ENCODE data around the gene VAPB. TPM values are rescaled to one million over a fixed set of nuclear protein-coding genes. Genes with fewer than 3 reads are reported as not detected.

Gene VAPB
- total and polyA plus RNA-seq, 2 donors = 28.7 to 31.0 TPM

DNA sequence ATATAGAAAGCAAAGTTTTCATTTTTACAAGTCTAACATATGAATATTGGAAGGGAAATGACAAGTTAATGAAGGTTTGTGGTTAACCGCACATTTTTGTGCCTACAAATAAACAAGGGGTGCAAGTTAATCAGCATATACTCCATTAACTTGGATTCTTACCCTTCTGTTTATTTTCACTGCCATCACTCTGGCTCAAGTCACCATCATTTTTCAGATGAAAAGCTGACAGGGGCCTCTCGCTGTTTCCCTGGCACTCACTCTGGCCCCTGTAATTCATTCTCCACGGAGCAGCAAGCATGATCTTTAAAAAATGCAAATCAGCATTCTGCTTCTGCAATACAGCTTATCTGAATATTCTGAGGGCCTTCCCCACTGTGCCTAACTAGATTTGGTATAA lies 96.4 kb downstream of the VAPB start:
- Histone ChIP-seq H3K27ac (ENCODE audit: low read depth) (no peak overlapping the region), H3K4me1 (ENCODE audit: insufficient read depth) (no peaks in the 10 kb centered on the region), H3K4me3 (ENCODE audit: low read depth, low read length) (no peak overlapping the region), H3K36me3 (ENCODE audit: insufficient read depth) (no peaks in the 10 kb centered on the region)
- no peak for DNase-seq (ENCODE audit: extremely low spot score)
- 87% methylated on average over 3 of the region's 3 CpGs for WGBS

DNA sequence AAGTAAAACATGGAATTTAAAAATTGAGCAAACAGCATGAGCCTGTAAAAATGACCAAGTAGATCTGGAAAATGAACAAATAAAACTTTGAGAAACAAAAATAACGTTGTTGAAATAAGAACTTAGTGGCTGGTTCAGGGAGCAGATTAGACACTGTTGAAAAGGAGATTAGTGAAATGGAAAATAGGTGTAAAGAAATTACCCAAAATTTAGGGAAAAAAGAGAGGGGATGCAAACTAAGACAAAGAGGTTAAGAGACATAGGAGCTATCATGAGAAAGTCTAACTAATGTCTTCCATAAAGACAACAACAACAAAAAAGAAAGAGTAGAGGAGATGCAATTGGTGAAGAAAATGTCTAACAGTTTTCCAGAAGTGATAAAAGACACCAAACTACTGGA lies 97.2 kb downstream of the VAPB start:
- DNase-seq (ENCODE audit: extremely low spot score) = no peak
- WGBS = 47% methylated on average over 1 of the region's 1 CpG
- no peak overlapping the region for H3K4me3 ChIP-seq (ENCODE audit: low read depth, low read length)
- no peaks in the 10 kb centered on the region for H3K4me1 ChIP-seq (ENCODE audit: insufficient read depth)
- H3K27ac ChIP-seq (ENCODE audit: low read depth) = no peak overlapping the region
- H3K36me3 ChIP-seq (ENCODE audit: insufficient read depth) = no peaks in the 10 kb centered on the region

DNA sequence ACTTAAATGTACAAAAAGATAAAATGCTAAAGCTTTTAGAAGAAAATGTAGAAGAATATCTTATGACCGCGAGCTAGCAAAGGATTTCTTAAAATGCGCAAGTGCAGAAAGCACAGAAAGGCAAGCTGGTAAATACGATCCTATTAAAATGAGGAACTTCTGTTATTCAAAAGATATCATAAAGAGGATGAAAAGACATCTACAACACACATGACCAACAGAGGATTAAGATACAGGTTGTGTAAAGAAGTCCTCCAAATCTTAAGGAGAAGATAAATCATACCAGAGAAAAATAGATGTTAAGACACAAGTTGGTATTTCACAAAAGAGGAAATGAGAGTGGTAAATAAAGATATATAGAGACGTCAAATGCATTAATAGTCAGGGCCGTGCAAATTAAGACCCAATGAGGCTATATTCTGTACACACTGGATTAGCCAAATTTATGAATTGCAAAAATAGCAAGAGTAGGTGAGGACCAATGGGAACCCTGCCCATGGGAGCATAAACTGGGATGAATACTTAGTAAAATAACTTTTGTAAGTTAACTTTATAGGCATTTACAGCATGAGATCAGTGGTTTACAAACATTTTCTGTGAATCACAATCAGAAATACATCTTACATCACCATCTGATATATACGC lies 103.2 kb downstream of the VAPB start:
- H3K4me1 ChIP-seq (ENCODE audit: insufficient read depth) = no peaks in the 10 kb centered on the region

DNA sequence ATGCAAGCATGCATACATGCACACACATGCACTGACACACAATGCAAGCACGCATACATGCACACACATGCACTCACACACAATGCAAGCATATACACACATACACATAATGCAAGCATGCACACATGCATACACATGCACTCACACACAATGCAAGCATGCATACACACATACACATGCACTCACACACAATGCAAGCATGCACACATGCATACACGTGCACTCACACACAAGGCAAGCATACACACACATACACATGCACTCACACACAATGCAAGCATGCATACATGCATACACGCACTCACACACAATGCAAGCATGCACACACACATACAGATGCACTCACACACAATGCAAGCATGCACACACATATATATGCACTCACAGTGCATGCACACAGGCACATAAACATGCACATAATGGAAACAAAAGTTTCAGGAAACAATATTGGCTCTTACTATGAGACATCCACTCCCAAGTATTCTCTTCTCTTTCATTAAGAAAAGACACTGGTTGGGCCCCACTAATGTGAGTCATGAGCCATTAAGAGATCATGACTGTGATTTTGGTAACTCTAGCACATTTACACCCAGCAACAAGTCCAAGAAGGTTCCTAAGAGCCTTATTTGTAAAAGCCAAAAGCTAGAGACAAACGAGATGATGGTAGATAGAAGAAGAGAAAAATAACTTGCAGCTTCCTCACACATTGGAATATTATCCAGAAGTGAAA lies 103.9 kb downstream of the VAPB start:
- WGBS = 88% methylated on average over 4 of the region's 4 CpGs
- Histone ChIP-seq H3K4me1 (ENCODE audit: insufficient read depth) (no peaks in the 10 kb centered on the region), H3K27ac (ENCODE audit: low read depth) (no peak overlapping the region), H3K4me3 (ENCODE audit: low read depth, low read length) (no peak overlapping the region), H3K36me3 (ENCODE audit: insufficient read depth) (no peaks in the 10 kb centered on the region)
- no peak for DNase-seq (ENCODE audit: extremely low spot score)

More for the DNA sequence above, 103.2 kb downstream of the VAPB start:
- DNase-seq (ENCODE audit: extremely low spot score) = no peak
- Histone ChIP-seq H3K36me3 (ENCODE audit: insufficient read depth) (no peaks in the 10 kb centered on the region), H3K4me3 (ENCODE audit: low read depth, low read length) (no peak overlapping the region), H3K27ac (ENCODE audit: low read depth) (no peak overlapping the region)
- WGBS = 76% methylated on average over 7 of the region's 7 CpGs

DNA sequence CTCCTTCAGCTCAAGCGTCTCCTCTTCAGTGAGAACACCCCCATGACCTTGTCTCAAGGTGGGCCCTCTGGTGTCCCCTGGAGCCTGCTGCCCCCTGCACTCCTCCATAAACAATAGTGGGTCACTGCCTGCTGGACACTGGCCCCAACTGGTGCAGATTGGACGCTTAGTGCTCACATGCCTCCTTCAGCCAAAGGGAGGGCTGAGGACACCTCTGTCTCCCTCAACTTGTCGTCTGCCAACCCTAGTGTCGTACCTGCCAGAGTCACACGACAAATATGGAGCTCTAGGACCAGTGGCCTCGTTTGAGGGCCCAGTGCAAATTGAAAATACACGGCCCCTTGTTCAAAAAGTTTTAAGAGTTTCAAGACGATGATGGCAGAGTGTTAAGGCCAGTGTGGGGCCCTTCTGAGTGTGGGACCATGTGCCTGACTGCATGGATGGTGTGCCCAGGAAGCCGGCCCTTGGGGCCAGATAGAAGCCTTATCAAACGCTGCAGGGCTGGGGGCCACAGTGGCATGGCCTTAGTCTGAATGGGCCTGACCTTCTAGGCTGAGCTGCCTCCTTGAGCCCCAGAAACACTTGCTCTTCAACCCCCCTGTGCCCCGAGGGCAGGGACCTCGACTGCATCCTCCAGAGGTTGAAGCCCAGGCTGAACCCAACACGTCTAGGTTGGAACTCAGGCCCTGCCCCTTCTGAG lies 106.0 kb downstream of the VAPB start:
- Histone ChIP-seq H3K4me3 (ENCODE audit: low read depth, low read length) (no peak overlapping the region), H3K36me3 (ENCODE audit: insufficient read depth) (no peaks in the 10 kb centered on the region), H3K4me1 (ENCODE audit: insufficient read depth) (no peaks in the 10 kb centered on the region), H3K27ac (ENCODE audit: low read depth) (no peak overlapping the region)
- no peak for DNase-seq (ENCODE audit: extremely low spot score)
- WGBS = 90% methylated on average over 13 of the region's 13 CpGs

DNA sequence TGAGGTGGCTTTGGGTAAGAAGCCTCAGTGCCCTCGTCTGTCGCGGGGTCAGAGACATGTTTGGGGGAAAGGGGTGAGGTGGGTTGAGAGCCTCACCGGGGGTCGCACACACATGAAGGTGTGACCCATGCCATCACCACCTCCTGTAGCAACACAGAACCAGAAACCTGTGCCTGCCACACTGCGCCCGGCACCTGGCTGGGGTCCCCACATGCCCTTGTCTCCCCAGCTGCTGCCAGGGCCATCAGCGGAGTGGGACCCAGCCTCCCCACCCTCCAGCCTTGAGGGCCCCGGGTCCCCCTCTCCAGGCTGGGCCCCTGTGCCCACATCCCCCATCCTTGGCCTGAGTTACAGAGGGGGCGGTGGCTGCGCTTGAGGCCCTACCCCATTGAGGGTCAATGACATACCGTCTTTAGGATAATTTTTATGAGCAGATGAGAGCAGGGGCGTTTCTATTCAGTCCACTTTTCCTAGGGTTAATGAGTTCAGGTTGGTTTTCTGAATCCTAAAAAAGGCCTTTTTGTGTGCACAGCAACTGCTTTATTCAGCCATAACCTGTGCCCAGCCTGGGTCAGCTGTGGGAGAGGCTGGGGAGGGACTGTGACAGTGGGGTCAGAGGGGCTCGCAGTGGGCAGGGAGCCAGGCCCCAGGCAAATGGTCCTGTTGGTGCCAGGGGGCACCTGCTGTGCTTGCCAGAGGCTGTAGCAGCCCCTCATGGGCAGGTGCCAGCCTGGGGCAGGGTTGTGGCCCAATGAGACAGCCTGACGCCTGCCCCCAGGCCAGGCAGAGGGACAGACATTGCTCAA lies 106.8 kb downstream of the VAPB start:
- WGBS = 94% methylated on average over 15 of the region's 15 CpGs
- no peaks in the 10 kb centered on the region for H3K4me1 ChIP-seq (ENCODE audit: insufficient read depth)
- no peak overlapping the region for H3K4me3 ChIP-seq (ENCODE audit: low read depth, low read length)
- no peaks in the 10 kb centered on the region for H3K36me3 ChIP-seq (ENCODE audit: insufficient read depth)
- no peak overlapping the region for H3K27ac ChIP-seq (ENCODE audit: low read depth)
- DNase-seq (ENCODE audit: extremely low spot score) = no peak

DNA sequence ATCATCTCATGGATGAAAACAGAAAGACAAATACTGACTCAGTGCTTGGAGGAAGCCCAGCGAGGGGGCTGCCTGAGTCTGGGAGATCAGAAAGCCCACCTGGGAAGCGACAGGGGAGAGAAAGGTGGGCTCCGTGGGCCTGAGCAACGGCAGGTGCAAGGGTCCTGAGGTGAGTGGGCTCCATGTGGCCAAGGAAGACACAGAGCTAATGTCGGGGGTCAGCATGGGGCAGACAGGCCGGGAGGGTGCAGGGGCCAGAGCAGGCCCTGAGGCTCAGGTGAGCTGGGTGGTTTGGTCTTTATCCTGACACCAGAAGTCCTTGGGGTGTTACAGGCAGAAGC lies 107.4 kb downstream of the VAPB start:
- WGBS = 97% methylated on average over 6 of the region's 6 CpGs
- no peak overlapping the region for H3K27ac ChIP-seq (ENCODE audit: low read depth)
- no peaks in the 10 kb centered on the region for H3K4me1 ChIP-seq (ENCODE audit: insufficient read depth)
- no peak for DNase-seq (ENCODE audit: extremely low spot score)
- no peaks in the 10 kb centered on the region for H3K36me3 ChIP-seq (ENCODE audit: insufficient read depth)
- no peak overlapping the region for H3K4me3 ChIP-seq (ENCODE audit: low read depth, low read length)

DNA sequence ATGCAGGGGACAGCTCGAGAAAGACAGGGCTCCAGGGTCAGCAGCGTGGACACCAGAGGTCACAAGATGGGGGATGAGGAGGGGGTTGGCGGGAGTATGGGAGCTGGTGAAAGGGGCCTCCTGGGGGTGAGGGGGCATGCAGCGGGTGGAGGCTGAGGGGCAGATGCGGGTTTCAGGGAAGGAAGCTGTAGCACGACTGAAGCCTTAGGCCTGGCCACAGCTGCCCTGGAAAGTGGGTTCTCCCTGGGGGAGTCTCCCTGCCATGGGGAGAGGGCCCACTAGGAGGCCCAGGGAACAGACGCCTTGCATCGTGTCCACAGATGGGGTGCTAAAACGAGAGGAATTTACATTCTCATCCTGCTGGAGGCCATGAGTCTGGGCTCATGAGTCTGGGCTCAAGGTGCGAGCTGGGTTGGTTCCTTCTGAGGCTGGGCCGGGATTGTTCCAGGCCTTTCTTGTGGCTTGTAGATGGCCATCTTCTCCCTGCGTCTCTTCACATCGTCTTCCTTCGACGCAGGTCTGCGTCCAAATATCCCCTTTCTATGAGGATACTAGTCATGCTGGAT lies 108.1 kb downstream of the VAPB start:
- DNase-seq (ENCODE audit: extremely low spot score) = no peak
- H3K4me3 ChIP-seq (ENCODE audit: low read depth, low read length) = no peak overlapping the region
- no peak overlapping the region for H3K27ac ChIP-seq (ENCODE audit: low read depth)
- H3K36me3 ChIP-seq (ENCODE audit: insufficient read depth) = no peaks in the 10 kb centered on the region
- WGBS = 92% methylated on average over 16 of the region's 16 CpGs
- no peaks in the 10 kb centered on the region for H3K4me1 ChIP-seq (ENCODE audit: insufficient read depth)

DNA sequence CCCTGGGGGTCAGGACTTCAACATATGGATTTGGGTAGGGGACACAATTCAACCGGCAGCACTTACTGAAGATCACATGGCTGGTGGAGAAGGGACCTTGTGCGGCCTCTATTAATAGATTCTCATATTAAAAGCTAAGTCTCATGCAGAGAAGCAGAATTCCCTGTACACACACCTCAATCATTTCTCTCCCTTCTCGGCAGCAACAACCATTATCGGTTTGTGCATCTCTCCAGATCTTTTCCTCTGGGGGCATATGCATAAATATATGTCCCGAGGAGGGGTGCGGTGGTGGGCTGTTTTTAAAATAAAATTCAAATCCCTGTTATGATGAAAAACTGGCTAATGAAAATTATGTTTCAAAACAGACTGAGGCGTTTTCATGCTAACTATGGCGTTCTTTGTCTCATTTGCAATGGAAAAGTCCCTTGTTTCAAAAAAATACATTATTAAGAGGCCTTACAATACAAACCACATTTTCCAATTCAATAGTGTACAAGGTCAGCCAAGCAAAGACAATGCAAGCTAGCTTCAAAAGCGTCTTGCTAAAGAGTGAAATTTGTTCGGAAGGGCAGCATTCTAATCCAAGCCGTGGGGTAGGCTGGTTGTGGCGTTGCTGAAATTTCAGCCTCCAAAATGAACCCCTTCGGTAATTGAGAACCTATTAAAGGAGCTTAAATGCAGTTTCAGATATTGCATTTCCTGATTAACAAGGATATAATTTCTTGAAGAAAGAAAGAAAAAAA lies 108.9 kb downstream of the VAPB start:
- 93% methylated on average over 13 of the region's 13 CpGs for WGBS
- no peaks in the 10 kb centered on the region for H3K4me1 ChIP-seq (ENCODE audit: insufficient read depth)
- DNase-seq (ENCODE audit: extremely low spot score) = no peak
- H3K4me3 ChIP-seq (ENCODE audit: low read depth, low read length) = no peak overlapping the region
- no peaks in the 10 kb centered on the region for H3K36me3 ChIP-seq (ENCODE audit: insufficient read depth)
- H3K27ac ChIP-seq (ENCODE audit: low read depth) = no peak overlapping the region

DNA sequence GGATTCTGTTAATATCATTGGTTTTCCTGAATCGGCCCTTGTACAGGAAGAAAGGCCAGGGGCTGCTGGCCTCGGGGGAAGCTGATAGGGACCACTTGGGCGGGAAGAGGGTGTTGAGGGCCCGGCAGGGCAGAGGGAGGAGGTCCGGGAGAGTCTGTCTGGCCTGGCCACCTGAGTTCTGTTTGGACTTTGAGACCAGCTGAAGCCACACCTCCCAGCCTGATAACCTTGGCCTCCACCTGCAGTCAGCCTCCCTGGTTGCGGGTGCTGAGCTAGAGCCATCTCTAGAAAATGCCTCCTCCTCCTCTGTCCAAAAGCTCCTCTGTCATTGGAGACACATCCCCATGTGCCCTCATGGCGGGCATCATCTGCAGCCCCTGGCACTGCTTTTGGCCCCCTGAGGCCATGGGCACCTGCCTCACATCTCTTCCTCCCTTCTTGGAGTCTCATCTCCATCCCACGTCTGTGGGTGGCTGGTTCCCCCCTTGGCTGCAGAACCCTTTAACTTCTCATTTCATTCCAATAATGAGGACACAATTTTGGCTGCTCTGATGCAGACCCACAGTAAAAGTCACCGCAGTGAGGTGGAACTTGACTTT lies 109.5 kb downstream of the VAPB start:
- WGBS = 71% methylated on average over 9 of the region's 9 CpGs
- DNase-seq (ENCODE audit: extremely low spot score) = no peak
- H3K4me3 ChIP-seq (ENCODE audit: low read depth, low read length) = no peak overlapping the region

DNA sequence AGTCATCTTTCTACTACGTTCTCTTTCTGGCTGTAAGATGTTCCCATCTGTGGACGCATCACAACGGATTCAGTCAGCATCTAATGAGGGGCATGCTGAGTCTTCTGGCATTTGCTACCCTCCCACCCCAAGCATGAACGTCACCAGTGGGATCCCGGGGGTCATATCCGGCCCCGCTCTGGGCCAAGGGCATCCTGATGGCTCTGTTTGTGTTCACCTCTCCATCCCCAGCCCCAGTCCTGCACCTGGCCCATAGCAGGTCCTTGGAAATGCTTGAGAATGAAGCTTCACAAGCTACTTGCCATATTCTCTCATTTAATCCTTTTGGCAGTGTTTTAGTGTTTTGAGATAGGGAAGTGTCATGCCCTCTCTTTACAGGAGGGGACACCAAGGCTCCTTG lies 111.2 kb downstream of the VAPB start:
- WGBS = 91% methylated on average over 7 of the region's 7 CpGs
- DNase-seq (ENCODE audit: extremely low spot score) = no peak
- Histone ChIP-seq H3K4me1 (ENCODE audit: insufficient read depth) (no peaks in the 10 kb centered on the region), H3K4me3 (ENCODE audit: low read depth, low read length) (no peak overlapping the region), H3K27ac (ENCODE audit: low read depth) (no peak overlapping the region), H3K36me3 (ENCODE audit: insufficient read depth) (no peaks in the 10 kb centered on the region)

More for the DNA sequence above, 109.5 kb downstream of the VAPB start:
- no peaks in the 10 kb centered on the region for H3K36me3 ChIP-seq (ENCODE audit: insufficient read depth)
- no peak overlapping the region for H3K27ac ChIP-seq (ENCODE audit: low read depth)
- no peaks in the 10 kb centered on the region for H3K4me1 ChIP-seq (ENCODE audit: insufficient read depth)

Data from urinary bladder (tissue), 4 donors.